GM12878 (cell line): ENCODE measurements around the gene CSH2. TPM values are rescaled to one million over a fixed set of nuclear protein-coding genes. Genes with fewer than 3 reads are reported as not detected.

Source experiments
- ATAC-seq: fragments of 200-7000 bp; cut with Tn5 transposase; 3 replicates; pipeline ENCODE4 v1.9.1; 2020; ENCODE audit warnings: mild to moderate bottlenecking, moderate library complexity
- BruUV-seq: library from RNA; stranded (reverse); fragments of 400-500 nt; replicated peaks from 2 replicates; lab custom pipeline; 2021; lab: Mats Ljungman, UMichigan
- CTCF ChIA-PET: fragments of 300-600 bp; sonication (Branson Sonifier 250); formaldehyde crosslinking; extraction: SDS; loops from one replicate; lab custom pipeline; 2021; ENCODE audit warnings: inconsistent platforms; lab: Yijun Ruan, JAX
- POLR2A ChIA-PET: fragments of 350-600 bp; formaldehyde crosslinking; extraction: SDS; loops from one replicate; lab custom pipeline; 2021; ENCODE audit warnings: inconsistent platforms; lab: Charles Lee
- RAD21 ChIA-PET: fragments of 300-600 bp; sonication (Branson Sonifier 250); formaldehyde crosslinking; loops from one replicate; lab custom pipeline; 2023; ENCODE audit warnings: antibody characterized with exemption; ENCODE audit not compliant: unreplicated experiment; lab: Charles Lee
- SMC1A ChIA-PET: fragments of 300-600 bp; sonication (Branson Sonifier 250); formaldehyde crosslinking; loops from one replicate; lab custom pipeline; 2023; ENCODE audit not compliant: unreplicated experiment, uncharacterized antibody; lab: Charles Lee
- DNase-seq: peaks from one replicate; pipeline ENCODE4 v3.0.0-alpha.2; 2011; ENCODE audit warnings: low read depth, low spot score
- FAIRE-seq: peaks from 3 replicates; lab custom pipeline; 2011; peaks lifted over from hg19 to GRCh38; lab: Jason Lieb, UNC
- H2AFZ ChIP-seq: 2 replicates; pipeline ENCODE4 v1.6.0; 2011; ENCODE audit warnings: low read depth, low read length, control low read depth; ENCODE audit not compliant: control insufficient read depth
- H3K27ac ChIP-seq: 2 replicates; pipeline ENCODE4 v1.5.1; 2011; ENCODE audit warnings: control low read depth; ENCODE audit not compliant: control insufficient read depth, insufficient read depth
- H3K27me3 ChIP-seq, 2 experiments: replicated peaks in 1 of 2; 2 replicates each; pipeline versions ENCODE4 v1.6.0 to v1.6.1; 2011; ENCODE audit warnings: low read length in 1 of 2; ENCODE audit not compliant: control insufficient read depth in 2 of 2, insufficient read depth in 2 of 2
- H3K36me3 ChIP-seq, 2 experiments: 2 replicates each; pipeline ENCODE4 v1.5.1; 2011; ENCODE audit warnings: low read length in 1 of 2; ENCODE audit not compliant: control insufficient read depth in 2 of 2, insufficient read depth in 2 of 2
- H3K4me1 ChIP-seq: 2 replicates; pipeline ENCODE4 v1.6.1; 2011; ENCODE audit warnings: mild to moderate bottlenecking, low read length, moderate library complexity, mixed read lengths; ENCODE audit not compliant: control insufficient read depth, insufficient read depth
- H3K4me2 ChIP-seq: 2 replicates; pipeline ENCODE4 v1.6.0; 2011; ENCODE audit warnings: control low read depth; ENCODE audit not compliant: control insufficient read depth, insufficient read depth
- H3K4me3 ChIP-seq: fragments of 200-600 bp; sonication (generic); 2 replicates; pipeline ENCODE4 v1.5.1; 2016
- H3K79me2 ChIP-seq: 2 replicates; pipeline ENCODE4 v1.6.0; 2011; ENCODE audit warnings: low read length; ENCODE audit not compliant: control insufficient read depth, insufficient read depth
- H3K9ac ChIP-seq: 2 replicates; pipeline ENCODE4 v1.8.0; 2011; ENCODE audit warnings: low read length, control low read depth, mixed read lengths; ENCODE audit not compliant: control insufficient read depth, insufficient read depth
- H3K9me3 ChIP-seq: replicated peaks from 3 replicates; pipeline ENCODE4 v1.5.1; 2011; ENCODE audit warnings: mild to moderate bottlenecking, low read length; ENCODE audit not compliant: control insufficient read depth, insufficient read depth
- H4K20me1 ChIP-seq: 2 replicates; pipeline ENCODE4 v1.6.0; 2011; ENCODE audit not compliant: control insufficient read depth, insufficient read depth
- BACH1 ChIP-seq: fragments of 450-650 bp; IDR thresholded peaks from 2 replicates; pipeline ENCODE4 v1.6.1; 2017; ENCODE audit warnings: mild to moderate bottlenecking, borderline replicate concordance
- CHD4 ChIP-seq: fragments of 200-600 bp; sonication (generic); IDR thresholded peaks from 2 replicates; pipeline ENCODE4 v1.6.1; 2016; ENCODE audit warnings: mild to moderate bottlenecking
- ETV6 ChIP-seq, 2 experiments: fragments of 450-650 bp in 1 of 2; IDR thresholded peaks in 1 of 2; conservative IDR thresholded peaks in 1 of 2; 2 replicates each; pipeline ENCODE4 v1.6.1; 2014; ENCODE audit warnings: antibody characterized with exemption in 1 of 2, borderline replicate concordance in 1 of 2, low read depth in 1 of 2, mild to moderate bottlenecking in 1 of 2, moderate library complexity in 1 of 2
- FOXM1 ChIP-seq: IDR thresholded peaks from 2 replicates; pipeline ENCODE4 v1.6.1; 2012; ENCODE audit warnings: low read depth, mild to moderate bottlenecking, inconsistent platforms, low read length, moderate library complexity
- KLF5 ChIP-seq: fragments of 450-650 bp; IDR thresholded peaks from 2 replicates; pipeline ENCODE4 v1.6.1; 2014; ENCODE audit warnings: mild to moderate bottlenecking; ENCODE audit not compliant: partially characterized antibody
- NFYA ChIP-seq: IDR thresholded peaks from 2 replicates; pipeline ENCODE4 v1.6.1; 2011; ENCODE audit warnings: low read depth, mild to moderate bottlenecking, low read length, improper control_type of control experiment, borderline replicate concordance
- RBBP5 ChIP-seq: fragments of 200-600 bp; sonication (generic); conservative IDR thresholded peaks from 2 replicates; pipeline ENCODE4 v1.6.1; 2016
- RFX5 ChIP-seq: IDR thresholded peaks from 2 replicates; pipeline ENCODE4 v1.6.1; 2011; ENCODE audit warnings: low read depth, low read length, improper control_type of control experiment
- RUNX3 ChIP-seq: IDR thresholded peaks from 2 replicates; pipeline ENCODE4 v1.6.1; 2012; ENCODE audit warnings: low read length, inconsistent platforms
- STAT1 ChIP-seq: fragments of 450-650 bp; conservative IDR thresholded peaks from 2 replicates; pipeline ENCODE4 v1.6.1; 2014; ENCODE audit warnings: antibody characterized with exemption, mild to moderate bottlenecking
- SUPT20H ChIP-seq: IDR thresholded peaks from 2 replicates; pipeline ENCODE4 v1.6.1; 2011; ENCODE audit warnings: low read depth, mild to moderate bottlenecking, low read length, moderate library complexity, borderline replicate concordance; ENCODE audit not compliant: control insufficient read depth
- ZBED1 ChIP-seq: IDR thresholded peaks from 2 replicates; pipeline ENCODE4 v1.6.1; 2016; ENCODE audit warnings: borderline replicate concordance
- WGBS: methylation state at CpG from one replicate; pipeline ENCODE4 v1.1.6; 2016; ENCODE audit warnings: low lambda C conversion rate; ENCODE audit not compliant: insufficient replicate concordance, insufficient coverage; ENCODE audit errors: missing lambda C conversion rate; 5-methylcytosine and 5-hydroxymethylcytosine counted together
- in situ Hi-C: fragments of 300-500 bp; cut with MboI; formaldehyde crosslinking; loops from 9 replicates; pipeline ENCODE4 v1.14.3; 2018; ENCODE audit warnings: mixed read lengths
- intact Hi-C: fragments of 100-400 bp; cut with micrococcal nuclease; formaldehyde crosslinking; loops from one replicate; pipeline ENCODE4 v1.14.2; 2022; ENCODE audit not compliant: unreplicated experiment
- polyA plus RNA-seq, 11 experiments: library from polyadenylated mRNA; depleted of rRNA in 4 of 11; unstranded in 6 of 11; stranded (reverse) in 5 of 11; fragments of >200 nt; fragmentation: Nextera tagmentation in 4 of 11; fragmentation: Illumina TruSeq in 1 of 11; extraction: Ambion mirVana in 4 of 11; extraction: Trizol in 1 of 11; gene quantifications; 1 replicate in 1 of 11; 2 replicates in 10 of 11; pipeline versions ENCODE4 v1.2.1 to v1.2.3, GENCODE V29; 2011 to 2016; ENCODE audit warnings: inconsistent platforms in 2 of 11, missing spikeins in 2 of 11, low read depth in 1 of 11
- total RNA-seq, 4 experiments: library from RNA; depleted of rRNA in 3 of 4; stranded (reverse); fragments of >200 nt in 3 of 4; fragmentation: Illumina TruSeq in 1 of 4; extraction: Trizol in 1 of 4; gene quantifications; 2 replicates each; pipeline versions ENCODE4 v1.2.1 to v1.2.3, GENCODE V29; 2013 to 2021
- TF ChIP-seq, protein P1 (sequence below): IDR thresholded peaks from 2 replicates; pipeline ENCODE4 v1.6.1; 2011; ENCODE audit warnings: low read depth, low read length, improper control_type of control experiment, borderline replicate concordance
- TF ChIP-seq, protein P2 (sequence below): IDR thresholded peaks from 2 replicates; pipeline ENCODE4 v1.6.1; 2011; ENCODE audit warnings: borderline replicate concordance, low read depth, mild to moderate bottlenecking, moderate library complexity, low read length; ENCODE audit not compliant: insufficient read depth, poor library complexity, severe bottlenecking
- TF ChIP-seq, protein P3 (sequence below), 3 experiments: IDR thresholded peaks in 2 of 3; conservative IDR thresholded peaks in 1 of 3; 2 replicates each; pipeline ENCODE4 v1.5.1; 2011; ENCODE audit warnings: low read depth in 3 of 3, low read length in 3 of 3, mild to moderate bottlenecking in 3 of 3, control low read depth in 2 of 3, moderate library complexity in 2 of 3, inconsistent platforms in 1 of 3, mixed read lengths in 1 of 3; ENCODE audit not compliant: control insufficient read depth in 2 of 3, insufficient read depth in 1 of 3; ENCODE audit errors: extremely low read depth in 1 of 3
- TF ChIP-seq, protein P4 (sequence below): fragments of 450-650 bp; IDR thresholded peaks from 2 replicates; pipeline ENCODE4 v1.6.1; 2016; ENCODE audit warnings: mild to moderate bottlenecking

The CSH2 gene
- total and polyA plus RNA-seq, 10 of the 15 experiments (the other 5 are each of a cell fraction or from before 2014, with no cell fraction given), result not detected

DNA sequence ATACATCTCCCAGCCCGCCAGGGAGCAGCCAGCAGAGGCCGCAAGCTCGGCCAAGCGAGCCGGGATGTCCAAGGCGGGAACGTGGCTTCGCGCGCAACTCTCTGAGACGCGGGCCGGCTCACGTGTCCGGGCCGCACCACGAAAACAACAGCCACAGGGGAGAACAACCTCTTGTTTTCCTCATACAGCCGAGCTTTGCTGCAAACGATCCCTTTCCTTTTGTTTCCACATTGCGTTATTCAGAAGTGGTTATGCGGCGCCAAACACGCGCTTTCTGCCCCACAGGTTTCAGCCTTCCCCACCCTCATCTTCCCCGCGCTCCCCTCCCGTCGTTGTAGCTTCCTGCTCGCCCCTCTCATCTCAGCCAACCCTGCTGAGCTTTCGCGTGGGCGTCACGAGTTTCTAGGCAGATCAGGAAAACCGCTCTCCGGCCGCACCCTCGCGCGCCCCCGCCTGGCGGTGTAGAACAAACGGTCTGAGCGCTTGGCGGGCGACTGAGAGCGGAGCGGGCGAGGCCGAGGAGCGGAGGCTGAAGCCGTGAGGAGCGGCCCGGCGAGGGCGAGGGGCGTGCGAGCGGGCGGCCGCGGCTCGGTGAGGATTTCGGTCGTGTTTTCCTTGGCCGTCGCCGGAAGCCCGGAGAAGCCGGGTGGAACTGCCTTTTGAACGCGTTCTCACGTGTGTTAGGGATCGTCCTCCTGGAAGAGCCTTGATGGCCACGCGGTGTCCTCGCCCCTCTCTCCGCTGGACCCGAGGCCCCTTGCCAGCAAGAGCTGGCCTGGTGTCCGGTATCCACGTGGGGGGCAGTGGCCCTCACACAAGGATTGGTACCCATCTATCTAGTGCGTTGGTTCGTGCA is 24.4 kb downstream of the CSH2 start:
- RAD21 ChIA-PET, result interaction anchor here (0.7 to 1.0 kb wide), 2 partner anchors 21 to 44 kb away, joined by 3 read pairs; no protein-coding TSS in a partner anchor
- Histone ChIP-seq H3K27me3 (no peaks in the 10 kb centered on the region), H2AFZ (peak overlapping the region; percentile 99), H3K4me2 (peak overlapping the region; percentile 83), H3K4me3 (peak overlapping the region; percentile 12; the same call in 1 of the 2 replicates), H4K20me1 (no peaks in the 10 kb centered on the region), H3K4me1 (peaks cover 7% of the 10 kb centered on the region), H3K36me3 (no peaks in the 10 kb centered on the region), H3K79me2 (no peaks in the 10 kb centered on the region), H3K27ac (no peak overlapping the region), H3K9ac (peak overlapping the region; percentile 44), H3K9me3 (peaks cover 5% of the 10 kb centered on the region; the same call in 2 of the 3 replicates)
- FAIRE-seq (peak; percentile 89), ATAC-seq (peak; percentile 98), DNase-seq (peak; percentile 72)
- POLR2A ChIA-PET, result interaction anchor here (0.6 to 2.0 kb wide), 5 partner anchors 9 to 296 kb away, joined by 3 to 16 read pairs (median 4); no protein-coding TSS in a partner anchor
- CTCF ChIA-PET, result interaction anchor here (0.6 to 7.0 kb wide), 22 partner anchors 9 to 766 kb away, joined by 3 to 51 read pairs (median 3); partner anchors contain the start of genes CCDC47, DDX42 and GH2
- in situ Hi-C loops (loop anchor here (10.0 to 25.0 kb wide), 2 partner anchors 412 to 656 kb away; partner anchors contain the start of genes CEP95, CYB561 and DDX5), intact Hi-C loops (no loop called here)
- BruUV-seq, result no TSS peak
- SMC1A ChIA-PET, result interaction anchor here (0.6 to 0.7 kb wide), 2 partner anchors 10 to 49 kb away, joined by 3 read pairs; no protein-coding TSS in a partner anchor
- 30% methylated on average over 60 of the region's 82 CpGs for WGBS
- TF ChIP-seq, protein P1, sequence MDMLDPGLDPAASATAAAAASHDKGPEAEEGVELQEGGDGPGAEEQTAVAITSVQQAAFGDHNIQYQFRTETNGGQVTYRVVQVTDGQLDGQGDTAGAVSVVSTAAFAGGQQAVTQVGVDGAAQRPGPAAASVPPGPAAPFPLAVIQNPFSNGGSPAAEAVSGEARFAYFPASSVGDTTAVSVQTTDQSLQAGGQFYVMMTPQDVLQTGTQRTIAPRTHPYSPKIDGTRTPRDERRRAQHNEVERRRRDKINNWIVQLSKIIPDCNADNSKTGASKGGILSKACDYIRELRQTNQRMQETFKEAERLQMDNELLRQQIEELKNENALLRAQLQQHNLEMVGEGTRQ, result peak; percentile 74
- TF ChIP-seq BACH1 (0 out of 2 replicates have a peak, but pooled peaks have one; percentile 24), NFYA (no peak; the same call in 1 of the 2 replicates), CHD4 (no peak), ZBED1 (no peak), FOXM1 (peak; percentile 69), SUPT20H (no peak), KLF5 (peak; percentile 99), RBBP5 (no peak), RUNX3 (peak; percentile 84), ETV6 (conservative IDR thresholded peaks at IDR 0.05 in 1 of 2, IDR thresholded peaks at IDR 0.05 in 1 of 2; ENCODE audit: borderline replicate concordance in 1 of 2, low read depth in 1 of 2) (no peak), RFX5 (peak; percentile 99), STAT1 (peak; percentile 5; the same call in 1 of the 2 replicates)
- TF ChIP-seq, protein P2, sequence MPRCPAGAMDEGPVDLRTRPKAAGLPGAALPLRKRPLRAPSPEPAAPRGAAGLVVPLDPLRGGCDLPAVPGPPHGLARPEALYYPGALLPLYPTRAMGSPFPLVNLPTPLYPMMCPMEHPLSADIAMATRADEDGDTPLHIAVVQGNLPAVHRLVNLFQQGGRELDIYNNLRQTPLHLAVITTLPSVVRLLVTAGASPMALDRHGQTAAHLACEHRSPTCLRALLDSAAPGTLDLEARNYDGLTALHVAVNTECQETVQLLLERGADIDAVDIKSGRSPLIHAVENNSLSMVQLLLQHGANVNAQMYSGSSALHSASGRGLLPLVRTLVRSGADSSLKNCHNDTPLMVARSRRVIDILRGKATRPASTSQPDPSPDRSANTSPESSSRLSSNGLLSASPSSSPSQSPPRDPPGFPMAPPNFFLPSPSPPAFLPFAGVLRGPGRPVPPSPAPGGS, result no peak
- TF ChIP-seq, protein P3, sequence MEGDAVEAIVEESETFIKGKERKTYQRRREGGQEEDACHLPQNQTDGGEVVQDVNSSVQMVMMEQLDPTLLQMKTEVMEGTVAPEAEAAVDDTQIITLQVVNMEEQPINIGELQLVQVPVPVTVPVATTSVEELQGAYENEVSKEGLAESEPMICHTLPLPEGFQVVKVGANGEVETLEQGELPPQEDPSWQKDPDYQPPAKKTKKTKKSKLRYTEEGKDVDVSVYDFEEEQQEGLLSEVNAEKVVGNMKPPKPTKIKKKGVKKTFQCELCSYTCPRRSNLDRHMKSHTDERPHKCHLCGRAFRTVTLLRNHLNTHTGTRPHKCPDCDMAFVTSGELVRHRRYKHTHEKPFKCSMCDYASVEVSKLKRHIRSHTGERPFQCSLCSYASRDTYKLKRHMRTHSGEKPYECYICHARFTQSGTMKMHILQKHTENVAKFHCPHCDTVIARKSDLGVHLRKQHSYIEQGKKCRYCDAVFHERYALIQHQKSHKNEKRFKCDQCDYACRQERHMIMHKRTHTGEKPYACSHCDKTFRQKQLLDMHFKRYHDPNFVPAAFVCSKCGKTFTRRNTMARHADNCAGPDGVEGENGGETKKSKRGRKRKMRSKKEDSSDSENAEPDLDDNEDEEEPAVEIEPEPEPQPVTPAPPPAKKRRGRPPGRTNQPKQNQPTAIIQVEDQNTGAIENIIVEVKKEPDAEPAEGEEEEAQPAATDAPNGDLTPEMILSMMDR (IDR thresholded peaks at IDR 0.05 in 2 of 3, conservative IDR thresholded peaks at IDR 0.05 in 1 of 3; ENCODE audit: control insufficient read depth in 2 of 3, extremely low read depth in 1 of 3, insufficient read depth in 1 of 3, low read depth in 3 of 3, low read length in 3 of 3), result peak; percentile 76 to 84 (median 80)
- TF ChIP-seq, protein P4, sequence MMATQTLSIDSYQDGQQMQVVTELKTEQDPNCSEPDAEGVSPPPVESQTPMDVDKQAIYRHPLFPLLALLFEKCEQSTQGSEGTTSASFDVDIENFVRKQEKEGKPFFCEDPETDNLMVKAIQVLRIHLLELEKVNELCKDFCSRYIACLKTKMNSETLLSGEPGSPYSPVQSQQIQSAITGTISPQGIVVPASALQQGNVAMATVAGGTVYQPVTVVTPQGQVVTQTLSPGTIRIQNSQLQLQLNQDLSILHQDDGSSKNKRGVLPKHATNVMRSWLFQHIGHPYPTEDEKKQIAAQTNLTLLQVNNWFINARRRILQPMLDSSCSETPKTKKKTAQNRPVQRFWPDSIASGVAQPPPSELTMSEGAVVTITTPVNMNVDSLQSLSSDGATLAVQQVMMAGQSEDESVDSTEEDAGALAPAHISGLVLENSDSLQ, result peak; percentile 33; the same call in 1 of the 2 replicates
